PC-3 (cell line): ENCODE data around the gene MRPL37.

Experiments
- CTCF ChIP-seq: fragments of 300-600 bp; sonication (generic); conservative IDR thresholded peaks from 2 replicates; pipeline ENCODE4 v1.5.1; 2017; ENCODE audit warnings: antibody characterized with exemption, low read depth, mild to moderate bottlenecking, low read length
- EZH2 ChIP-seq: fragments of 300-600 bp; sonication (generic); IDR thresholded peaks from one replicate; pipeline ENCODE4 v1.6.1; 2017; ENCODE audit warnings: antibody characterized with exemption, mild to moderate bottlenecking, low read length; ENCODE audit not compliant: unreplicated experiment
- EZH2phosphoT487 ChIP-seq: fragments of 300-600 bp; sonication (generic); IDR thresholded peaks from 2 replicates; pipeline ENCODE4 v1.6.1; 2018; ENCODE audit warnings: mild to moderate bottlenecking, antibody characterized with exemption, low read length, borderline replicate concordance

DNA sequence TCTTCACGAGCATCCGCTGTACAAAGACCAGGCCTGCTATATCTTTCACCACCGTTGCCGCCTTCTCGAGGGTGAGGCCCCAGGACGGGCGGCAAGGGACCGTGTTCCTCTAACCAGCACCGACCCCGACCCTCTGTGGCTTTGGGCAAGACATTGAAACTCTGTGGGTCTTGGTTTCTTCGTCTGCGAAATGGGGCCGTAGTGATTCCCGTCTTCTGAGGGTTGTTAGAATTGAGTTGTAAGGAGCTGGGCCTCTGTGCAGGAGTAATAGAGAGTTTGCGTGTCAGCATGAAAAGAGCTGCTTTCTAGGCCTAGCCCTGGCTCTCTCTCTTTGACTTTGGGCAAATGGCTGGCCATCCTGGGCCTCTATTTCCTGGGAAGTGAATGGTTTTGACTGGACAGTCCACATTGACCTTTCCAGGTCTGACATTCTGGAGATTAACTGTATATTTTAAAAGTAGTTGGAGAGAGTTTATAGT lies 591 bp downstream of the MRPL37 start:
- TF ChIP-seq EZH2 (no peak), CTCF (no peak), EZH2phosphoT487 (no peak)
